HepG2 (cell line): ENCODE results near the gene VPS9D1. TPM values are rescaled to one million over a fixed set of nuclear protein-coding genes. Genes with fewer than 3 reads are reported as not detected.

Source experiments
- ARID4A ChIP-seq: sonication (generic); formaldehyde crosslinking; IDR thresholded peaks from 2 replicates; pipeline ENCODE4 v1.5.0; 2020; ENCODE audit warnings: mild to moderate bottlenecking, missing genetic modification reagents, borderline replicate concordance
- ARNTL ChIP-seq: sonication (generic); formaldehyde crosslinking; IDR thresholded peaks from 2 replicates; pipeline ENCODE4 v1.4.0; 2020; ENCODE audit warnings: mild to moderate bottlenecking, missing genetic modification reagents
- CENPX ChIP-seq: sonication (generic); formaldehyde crosslinking; IDR thresholded peaks from 2 replicates; pipeline ENCODE4 v1.9.0; 2021; ENCODE audit warnings: mild to moderate bottlenecking, missing genetic modification reagents, moderate library complexity
- ELF1 ChIP-seq: sonication (generic); formaldehyde crosslinking; IDR thresholded peaks from 2 replicates; pipeline ENCODE4 v1.4.0; 2020; ENCODE audit warnings: missing genetic modification reagents
- ETV5 ChIP-seq: IDR thresholded peaks from 2 replicates; pipeline ENCODE4 v1.6.1; 2018; ENCODE audit warnings: missing biosample characterization, missing genetic modification reagents, inconsistent platforms, borderline replicate concordance
- HMGXB4 ChIP-seq, 2 experiments: sonication (generic) in 1 of 2; formaldehyde crosslinking in 1 of 2; IDR thresholded peaks; 2 replicates each; pipeline versions ENCODE4 v1.4.0 to v1.6.1; 2018 to 2020; ENCODE audit warnings: missing genetic modification reagents in 2 of 2, borderline replicate concordance in 1 of 2, low read depth in 1 of 2, mild to moderate bottlenecking in 1 of 2, missing biosample characterization in 1 of 2
- HNF1A ChIP-seq, 2 experiments: sonication (generic) in 1 of 2; formaldehyde crosslinking in 1 of 2; IDR thresholded peaks; 2 replicates each; pipeline versions ENCODE4 v1.4.0 to v1.6.1; 2016 to 2020; ENCODE audit warnings: borderline replicate concordance in 1 of 2, low read depth in 1 of 2, mild to moderate bottlenecking in 1 of 2, missing genetic modification reagents in 1 of 2
- MIER3 ChIP-seq: IDR thresholded peaks from 2 replicates; pipeline ENCODE4 v1.6.1; 2016; ENCODE audit warnings: missing compliant biosample characterization, borderline replicate concordance
- ZFP36L2 ChIP-seq: sonication (generic); formaldehyde crosslinking; IDR thresholded peaks from 2 replicates; pipeline ENCODE4 v1.4.0; 2020; ENCODE audit warnings: missing genetic modification reagents
- ZNF337 ChIP-seq: sonication (generic); formaldehyde crosslinking; IDR thresholded peaks from 2 replicates; pipeline ENCODE4 v1.5.1; 2020; ENCODE audit warnings: missing genetic modification reagents, low read depth, mild to moderate bottlenecking, borderline replicate concordance
- ZNF431 ChIP-seq: sonication (generic); formaldehyde crosslinking; IDR thresholded peaks from 2 replicates; pipeline ENCODE4 v1.9.0; 2022; ENCODE audit warnings: missing genetic modification reagents, low read depth, mild to moderate bottlenecking, borderline replicate concordance
- ZNF761 ChIP-seq: sonication (generic); formaldehyde crosslinking; conservative IDR thresholded peaks from 2 replicates; pipeline ENCODE4 v1.4.0; 2020; ENCODE audit warnings: mild to moderate bottlenecking, missing genetic modification reagents
- ZNF891 ChIP-seq: sonication (generic); formaldehyde crosslinking; IDR thresholded peaks from 2 replicates; pipeline ENCODE4 v1.5.0; 2020; ENCODE audit warnings: mild to moderate bottlenecking, missing genetic modification reagents
- ZSCAN5A ChIP-seq: sonication (generic); formaldehyde crosslinking; IDR thresholded peaks from 2 replicates; pipeline ENCODE4 v1.8.0; 2022; ENCODE audit warnings: mild to moderate bottlenecking, missing genetic modification reagents, borderline replicate concordance
- polyA plus RNA-seq, 8 experiments: library from polyadenylated mRNA; depleted of rRNA in 3 of 8; stranded (reverse) in 7 of 8; unstranded in 1 of 8; fragments of >200 nt; fragmentation: Illumina TruSeq in 4 of 8; extraction: Trizol in 4 of 8; gene quantifications; 2 replicates each; pipeline versions ENCODE4 v1.2.1 to v1.2.3, GENCODE V29; 2011 to 2016; ENCODE audit warnings: low read depth in 4 of 8, missing spikeins in 1 of 8, mixed read lengths in 1 of 8; ENCODE audit not compliant: insufficient read depth in 1 of 8
- total RNA-seq, 5 experiments: library from RNA; depleted of rRNA; stranded (reverse); fragments of >200 nt; fragmentation: Illumina TruSeq; extraction: Trizol; gene quantifications; 2 replicates each; pipeline ENCODE4 v1.2.3, GENCODE V29; 2016; ENCODE audit warnings: low read depth in 1 of 5

Gene VPS9D1
- total and polyA plus RNA-seq, 2 of the 13 experiments (the other 11 are each of a cell fraction or from before 2014, with no cell fraction given), result 10.1 to 13.2 TPM

- TF ChIP-seq ARID4A (CRISPR knock-in tag) (peak; percentile 95), ZSCAN5A (CRISPR knock-in tag) (no peak), ELF1 (CRISPR knock-in tag) (peak; percentile 66), HNF1A (IDR thresholded peaks at IDR 0.05; ENCODE audit: low read depth) (no peak), HNF1A (CRISPR knock-in tag; IDR thresholded peaks at IDR 0.05; ENCODE audit: borderline replicate concordance) (peak; percentile 72; the same call in 1 of the 2 replicates), ZNF431 (peak; percentile 41; the same call in 1 of the 2 replicates), ETV5 (CRISPR knock-in tag) (peak; percentile 15), ZNF761 (CRISPR knock-in tag) (peak; percentile 33; the same call in 1 of the 2 replicates), ZNF891 (peak; percentile 9; the same call in 1 of the 2 replicates), ZNF337 (CRISPR knock-in tag) (no peak), ZFP36L2 (no peak), HMGXB4 (CRISPR knock-in tag; IDR thresholded peaks at IDR 0.05; ENCODE audit: borderline replicate concordance in 1 of 2, low read depth in 1 of 2) (peak; percentile 38 to 58; a peak in 3 of 4 replicates), ARNTL (CRISPR knock-in tag) (peak; percentile 56), CENPX (no peak), MIER3 (no peak)
Measured at GRCh38 chr16:89701425-89702406, 19.0 kb downstream of the VPS9D1 start, which contains the start of gene SPATA2L (continued).
